Ovary (tissue), 9 donors: ENCODE measurements around the gene CCDC150. TPM values are rescaled to one million over a fixed set of nuclear protein-coding genes. Genes with fewer than 3 reads are reported as not detected.

Experiments used
- DNase-seq, 5 donors: peaks; one replicate each; pipeline ENCODE4 v3.0.0-alpha.2; 2019 to 2020
- H3K27ac ChIP-seq, 2 donors: fragments of 200-600 bp; one replicate each; pipeline versions ENCODE4 v1.5.1 to v1.8.0; 2019 to 2022
- H3K27me3 ChIP-seq: fragments of 200-600 bp; one replicate; pipeline ENCODE4 v1.8.0; 2022
- H3K36me3 ChIP-seq: fragments of 200-600 bp; sonication (generic); one replicate; pipeline ENCODE4 v1.5.1; 2019
- H3K4me1 ChIP-seq: one replicate; pipeline ENCODE4 v1.8.1; 2013; ENCODE audit warnings: mild to moderate bottlenecking, moderate library complexity; ENCODE audit not compliant: insufficient read depth
- H3K4me3 ChIP-seq: fragments of 200-600 bp; sonication (generic); one replicate; pipeline ENCODE4 v1.5.1; 2017
- H3K9me3 ChIP-seq, 2 donors: fragments of 200-600 bp in 1 of 2; sonication (generic) in 1 of 2; one replicate each; pipeline versions ENCODE4 v1.5.1 to v1.8.1; 2013 to 2019; ENCODE audit warnings: mild to moderate bottlenecking in 1 of 2, moderate library complexity in 1 of 2
- CTCF ChIP-seq, 3 donors: fragments of 450-650 bp in 2 of 3; fragments of 200-600 bp in 1 of 3; IDR thresholded peaks; one replicate each; pipeline versions ENCODE4 v1.5.1 to v1.8.0; 2016 to 2022; ENCODE audit warnings: antibody characterized with exemption in 3 of 3, mild to moderate bottlenecking in 1 of 3
- EP300 ChIP-seq: sonication (generic); formaldehyde crosslinking; IDR thresholded peaks from one replicate; pipeline ENCODE4 v1.6.1; 2017; ENCODE audit warnings: antibody characterized with exemption
- POLR2A ChIP-seq: fragments of 450-650 bp; IDR thresholded peaks from one replicate; pipeline ENCODE4 v1.6.1; 2017; ENCODE audit warnings: antibody characterized with exemption, mild to moderate bottlenecking, moderate library complexity
- WGBS, 3 donors: extraction: QIAGEN DNeasy Blood & Tissue Kit in 1 of 3; methylation state at CpG; one replicate each; pipeline versions ENCODE4 v1.1.5 to v1.1.7; 2013 to 2017; 5-methylcytosine and 5-hydroxymethylcytosine counted together
- intact Hi-C, 4 donors: fragments of 100-400 bp; cut with DNase I; formaldehyde crosslinking; loops; one replicate each; pipeline versions ENCODE4 v1.11.0 to v1.15.1; 2022 to 2023
- polyA plus RNA-seq, 2 donors: library from polyadenylated mRNA; stranded (reverse); fragments of 200-250 nt in 1 of 2; fragments of 350-450 nt in 1 of 2; fragmentation: Illumina TruSeq in 1 of 2; extraction: RNeasy Lipid Tissue Mini Kit (QIAGEN cat#74804) in 1 of 2; gene quantifications; one replicate each; pipeline ENCODE4 v1.2.3, GENCODE V29; 2013 to 2014
- total RNA-seq, 7 donors: library from RNA; depleted of rRNA in 2 of 7; stranded (reverse); fragments of >200 nt in 2 of 7; fragmentation: NEBNext Ultra II Directional in 3 of 7; extraction: Animal tissue kit (Norgen Biotek cat#: 25700) in 3 of 7; gene quantifications; one replicate each; pipeline versions ENCODE4 v1.1.0 to v1.2.4, GENCODE V29; 2016 to 2023
- donor health status: DM: no; HTN: no; CAD: no; lungs with moderate emphysema.
- donor health status: DM: no; HTN: no; CAD: no.
- donor health status: Bipolar disorder and iron deficiency.
- donor health status: DM: yes; HTN: yes; CAD: no.
- donor health status: DM: no; HTN: no; CAD: no.
- donor health status: DM: yes; HTN: yes; CAD: no.

CCDC150 gene
- total and polyA plus RNA-seq, 9 donors, result 0.25 to 3.5 (median 1.1) TPM

GRCh38 chr2:196638765-196639164 is 750 bp upstream of the CCDC150 start:
- H3K27ac ChIP-seq, result no peak overlapping the region
- no peaks in the 10 kb centered on the region for H3K36me3 ChIP-seq
- no peaks in the 10 kb centered on the region for H3K9me3 ChIP-seq
- no peak for TF ChIP-seq CTCF (IDR thresholded peaks at IDR 0.05)
- TF ChIP-seq POLR2A, result no peak
- TF ChIP-seq EP300, result no peak
- peak in 3 of 5 donors; percentile 15 to 30 (median 28) for DNase-seq
- 92 to 94% (median 94%) methylated on average over 19 of the region's 19 CpGs for WGBS, 3 donors
- no peaks in the 10 kb centered on the region for H3K27me3 ChIP-seq
- intact Hi-C loops, result no loop called here
- H3K4me3 ChIP-seq, result no peak overlapping the region
- peaks cover 2% of the 10 kb centered on the region for H3K4me1 ChIP-seq

- TF ChIP-seq CTCF (IDR thresholded peaks at IDR 0.05) (no peak), POLR2A (no peak), EP300 (no peak)
- Histone ChIP-seq H3K4me3 (peak overlapping the region; percentile 39), H3K36me3 (no peaks in the 10 kb centered on the region), H3K27me3 (no peaks in the 10 kb centered on the region), H3K4me1 (peaks cover 2% of the 10 kb centered on the region), H3K9me3 (no peaks in the 10 kb centered on the region), H3K27ac (no peak overlapping the region)
- WGBS, 3 donors, result 9 to 11% (median 9%) methylated on average over 12 of the region's 12 CpGs
- no peak for DNase-seq
- intact Hi-C loops, result no loop called here
These were observed 575 bp downstream of the CCDC150 start for GRCh38 chr2:196640031-196640548.

GRCh38 chr2:196649202-196649601 is 9.7 kb downstream of the CCDC150 start:
- no peak for DNase-seq
- no peak overlapping the region for H3K4me3 ChIP-seq
- H3K27ac ChIP-seq, result no peak overlapping the region
- no peaks in the 10 kb centered on the region for H3K27me3 ChIP-seq
- 96 to 98% (median 97%) methylated on average over 4 of the region's 4 CpGs for WGBS, 3 donors
- H3K4me1 ChIP-seq, result no peaks in the 10 kb centered on the region
- H3K9me3 ChIP-seq, result no peaks in the 10 kb centered on the region
- intact Hi-C loops, result no loop called here
- H3K36me3 ChIP-seq, result no peaks in the 10 kb centered on the region
- no peak for TF ChIP-seq POLR2A
- no peak for TF ChIP-seq CTCF (IDR thresholded peaks at IDR 0.05)
- no peak for TF ChIP-seq EP300

GRCh38 chr2:196651387-196652094 is 12.0 kb downstream of the CCDC150 start:
- Histone ChIP-seq H3K9me3 (no peaks in the 10 kb centered on the region), H3K4me1 (no peaks in the 10 kb centered on the region), H3K27ac (no peak overlapping the region), H3K36me3 (no peaks in the 10 kb centered on the region), H3K4me3 (no peak overlapping the region), H3K27me3 (no peaks in the 10 kb centered on the region)
- DNase-seq, result no peak
- TF ChIP-seq EP300, result no peak
- TF ChIP-seq CTCF (IDR thresholded peaks at IDR 0.05), result no peak
- intact Hi-C loops, result no loop called here
- WGBS, 3 donors, result 72 to 73% (median 73%) methylated on average over 4 of the region's 4 CpGs
